ENCODE data around the gene LIFR. TPM values are rescaled to one million over a fixed set of nuclear protein-coding genes. Genes with fewer than 3 reads are reported as not detected.

The LIFR gene
- total RNA-seq, 2 donors from 2014 or later = 81.7 to 85.9 TPM

GRCh38 chr5:38438757-38439156, 117.7 kb downstream of the LIFR start:
- Mint-ChIP-seq H3K27me3 (ENCODE audit: insufficient read depth) (peaks cover 73% of the 10 kb centered on the region), H3K4me1 (peaks cover 2% of the 10 kb centered on the region), H3K27ac (no peak overlapping the region), H3K9me3 (no peaks in the 10 kb centered on the region), H3K4me3 (no peak overlapping the region), H3K36me3 (ENCODE audit: low read depth) (peaks cover 9% of the 10 kb centered on the region)
- H3K27ac ChIP-seq (ENCODE audit: low read depth, low read length) = no peak overlapping the region
- peaks cover 59% of the 10 kb centered on the region for H3K27me3 ChIP-seq (ENCODE audit: control insufficient read depth, insufficient read depth, low read length, poor library complexity, severe bottlenecking)
- DNase-seq = no peak
- no peaks in the 10 kb centered on the region for H3K36me3 ChIP-seq (ENCODE audit: control insufficient read depth, insufficient read depth, low read length)
- no peaks in the 10 kb centered on the region for H3K4me1 ChIP-seq (ENCODE audit: control insufficient read depth, insufficient read depth, low read length)
- WGBS, 2 experiments (ENCODE audit: insufficient coverage in 1 of 2, insufficient read length in 1 of 2) = 86% methylated on average over 1 of the region's 1 CpG; no CpG with 5 or more reads in 1 of the 2 experiments
- H3K9ac ChIP-seq (ENCODE audit: extremely low read depth, low read length, poor library complexity, severe bottlenecking) = no peak overlapping the region
- H3K4me3 ChIP-seq (ENCODE audit: low read length) = no peak overlapping the region
- TF ChIP-seq CTCF (conservative IDR thresholded peaks at IDR 0.05) = no peak
- H3K9me3 ChIP-seq (ENCODE audit: control insufficient read depth, low read length) = no peaks in the 10 kb centered on the region

- Mint-ChIP-seq H3K4me3 (no peak overlapping the region), H3K27ac (no peak overlapping the region), H3K9me3 (no peaks in the 10 kb centered on the region), H3K36me3 (ENCODE audit: low read depth) (peaks cover 9% of the 10 kb centered on the region), H3K4me1 (peaks cover 9% of the 10 kb centered on the region), H3K27me3 (ENCODE audit: insufficient read depth) (peaks cover 95% of the 10 kb centered on the region)
- H3K27ac ChIP-seq (ENCODE audit: low read depth, low read length) = no peak overlapping the region
- H3K4me1 ChIP-seq (ENCODE audit: control insufficient read depth, insufficient read depth, low read length) = no peaks in the 10 kb centered on the region
- no peaks in the 10 kb centered on the region for H3K9me3 ChIP-seq (ENCODE audit: control insufficient read depth, low read length)
- no peak overlapping the region for H3K4me3 ChIP-seq (ENCODE audit: low read length)
- WGBS, 2 experiments (ENCODE audit: insufficient coverage in 1 of 2, insufficient read length in 1 of 2) = 96 to 98% methylated on average over 6 to 7 of the region's 7 CpGs
- H3K9ac ChIP-seq (ENCODE audit: extremely low read depth, low read length, poor library complexity, severe bottlenecking) = no peak overlapping the region
- TF ChIP-seq CTCF (conservative IDR thresholded peaks at IDR 0.05) = no peak
- no peak for DNase-seq
- H3K36me3 ChIP-seq (ENCODE audit: control insufficient read depth, insufficient read depth, low read length) = no peaks in the 10 kb centered on the region
- peaks cover 76% of the 10 kb centered on the region for H3K27me3 ChIP-seq (ENCODE audit: control insufficient read depth, insufficient read depth, low read length, poor library complexity, severe bottlenecking)
These were observed 121.3 kb downstream of the LIFR start for GRCh38 chr5:38434966-38435705.

GRCh38 chr5:38433160-38433861, 123.1 kb downstream of the LIFR start:
- DNase-seq = no peak
- peak; percentile 20 for TF ChIP-seq CTCF (conservative IDR thresholded peaks at IDR 0.05)
- Histone ChIP-seq H3K27me3 (ENCODE audit: control insufficient read depth, insufficient read depth, low read length, poor library complexity, severe bottlenecking) (peaks cover 82% of the 10 kb centered on the region), H3K27ac (ENCODE audit: low read depth, low read length) (peak overlapping the region; percentile 12), H3K4me1 (ENCODE audit: control insufficient read depth, insufficient read depth, low read length) (no peaks in the 10 kb centered on the region), H3K36me3 (ENCODE audit: control insufficient read depth, insufficient read depth, low read length) (no peaks in the 10 kb centered on the region), H3K4me3 (ENCODE audit: low read length) (no peak overlapping the region), H3K9ac (ENCODE audit: extremely low read depth, low read length, poor library complexity, severe bottlenecking) (no peak overlapping the region), H3K9me3 (ENCODE audit: control insufficient read depth, low read length) (no peaks in the 10 kb centered on the region)
- WGBS, 2 experiments (ENCODE audit: insufficient coverage in 1 of 2, insufficient read length in 1 of 2) = 84 to 87% methylated on average over 3 to 6 of the region's 6 CpGs
- Mint-ChIP-seq H3K27ac (no peak overlapping the region), H3K4me3 (no peak overlapping the region), H3K36me3 (ENCODE audit: low read depth) (peaks cover 9% of the 10 kb centered on the region), H3K9me3 (no peaks in the 10 kb centered on the region), H3K27me3 (ENCODE audit: insufficient read depth) (peaks cover 97% of the 10 kb centered on the region), H3K4me1 (peaks cover 18% of the 10 kb centered on the region)

Measured in endodermal cell (in vitro differentiated cells).